HG03280 (cell line): ENCODE measurements around the gene AQR.
"Not testable (repeated sequence)": the region's sequence is repeated elsewhere in the genome, so short reads cannot be mapped to it uniquely, and the experiment has no call there.

Experiments used
- ATAC-seq: cut with Tn5 transposase; IDR thresholded peaks from one replicate; pipeline ENCODE4 v1.9.1; 2021; ENCODE audit warnings: mild to moderate bottlenecking, moderate library complexity; ENCODE audit not compliant: unreplicated experiment

The AQR gene

GRCh38 chr15:34964277-34964676 lies 5.3 kb downstream of the AQR start:
- no peak for ATAC-seq

- ATAC-seq: no peak
Measured at GRCh38 chr15:34953851-34954250, 15.7 kb downstream of the AQR start.

- no peak for ATAC-seq
Measured at GRCh38 chr15:34952481-34952880, 17.1 kb downstream of the AQR start.

GRCh38 chr15:34951993-34952392 lies 17.5 kb downstream of the AQR start:
- ATAC-seq: no peak

- no peak for ATAC-seq
Measured at GRCh38 chr15:34944936-34945335, 24.6 kb downstream of the AQR start.

- ATAC-seq: no peak
Measured at GRCh38 chr15:34943711-34944110, 25.8 kb downstream of the AQR start.

- not testable (repeated sequence) for ATAC-seq
Measured at GRCh38 chr15:34943264-34943663, 26.3 kb downstream of the AQR start.

- ATAC-seq: no peak
Measured at GRCh38 chr15:34942363-34942762, 27.2 kb downstream of the AQR start.

GRCh38 chr15:34941831-34942230 lies 27.7 kb downstream of the AQR start:
- ATAC-seq: no peak

- ATAC-seq: no peak
Measured at GRCh38 chr15:34941185-34941698, 28.3 kb downstream of the AQR start.

GRCh38 chr15:34933432-34933975 lies 36.0 kb downstream of the AQR start:
- no peak for ATAC-seq

- not testable (repeated sequence) for ATAC-seq
Measured at GRCh38 chr15:34928349-34928748, 41.2 kb downstream of the AQR start.

GRCh38 chr15:34927726-34928125 lies 41.8 kb downstream of the AQR start:
- ATAC-seq: no peak

GRCh38 chr15:34914317-34914716 lies 55.2 kb downstream of the AQR start:
- ATAC-seq: no peak

GRCh38 chr15:34905047-34905446 lies 64.5 kb downstream of the AQR start:
- no peak for ATAC-seq

GRCh38 chr15:34904527-34904926 lies 65.0 kb downstream of the AQR start:
- ATAC-seq: no peak

GRCh38 chr15:34900748-34901147 lies 68.8 kb downstream of the AQR start:
- ATAC-seq: no peak

- ATAC-seq: no peak
Measured at GRCh38 chr15:34896183-34896582, 73.4 kb downstream of the AQR start.

GRCh38 chr15:34893967-34894366 lies 75.6 kb downstream of the AQR start:
- ATAC-seq: no peak

GRCh38 chr15:34892963-34893591 lies 76.5 kb downstream of the AQR start:
- ATAC-seq: no peak

GRCh38 chr15:34890424-34890823 lies 79.1 kb downstream of the AQR start:
- ATAC-seq: no peak

GRCh38 chr15:34889476-34889875 lies 80.1 kb downstream of the AQR start:
- ATAC-seq: no peak

- ATAC-seq: no peak
Measured at GRCh38 chr15:34886134-34886533, 83.4 kb downstream of the AQR start.
